Right hindlimb (tissue), 1 donor: ENCODE data around the gene NPTN.
"Not testable (repeated sequence)": the region's sequence is repeated elsewhere in the genome, so short reads cannot be mapped to it uniquely, and the experiment has no call there.

ENCODE experiments used
- DNase-seq: peaks from one replicate; pipeline ENCODE4 v3.0.0-alpha.2; 2018

NPTN gene

GRCh38 chr15:73600413-73601335 is 32.5 kb downstream of the NPTN start:
- no peak for DNase-seq

GRCh38 chr15:73599934-73600333 is 33.3 kb downstream of the NPTN start:
- no peak for DNase-seq

GRCh38 chr15:73598530-73599160 is 34.5 kb downstream of the NPTN start:
- DNase-seq: peak; percentile 29

- no peak for DNase-seq
Measured at GRCh38 chr15:73597036-73597638, 36.1 kb downstream of the NPTN start.

- no peak for DNase-seq
Measured at GRCh38 chr15:73596174-73596573, 37.0 kb downstream of the NPTN start.

GRCh38 chr15:73594109-73594508 is 39.1 kb downstream of the NPTN start:
- no peak for DNase-seq

GRCh38 chr15:73593304-73594074 is 39.7 kb downstream of the NPTN start:
- DNase-seq: peak; percentile 51

- DNase-seq: no peak
Measured at GRCh38 chr15:73590263-73590662, 42.9 kb downstream of the NPTN start.

- no peak for DNase-seq
Measured at GRCh38 chr15:73589766-73590165, 43.4 kb downstream of the NPTN start.

- no peak for DNase-seq
Measured at GRCh38 chr15:73585871-73586654, 47.1 kb downstream of the NPTN start.

GRCh38 chr15:73584699-73585420 is 48.3 kb downstream of the NPTN start:
- no peak for DNase-seq

GRCh38 chr15:73583544-73583943 is 49.6 kb downstream of the NPTN start:
- no peak for DNase-seq

- DNase-seq: no peak
Measured at GRCh38 chr15:73582851-73583379, 50.3 kb downstream of the NPTN start.

GRCh38 chr15:73578026-73578425 is 55.2 kb downstream of the NPTN start:
- no peak for DNase-seq

GRCh38 chr15:73577593-73577992 is 55.6 kb downstream of the NPTN start:
- DNase-seq: not testable (repeated sequence)

GRCh38 chr15:73575636-73576247 is 57.4 kb downstream of the NPTN start:
- DNase-seq: no peak

- peak; percentile 30 for DNase-seq
Measured at GRCh38 chr15:73573572-73573971, 59.6 kb downstream of the NPTN start.

- DNase-seq: no peak
Measured at GRCh38 chr15:73573037-73573436, 60.2 kb downstream of the NPTN start.

- DNase-seq: no peak
Measured at GRCh38 chr15:73572296-73572695, 60.9 kb downstream of the NPTN start.

- DNase-seq: no peak
Measured at GRCh38 chr15:73571346-73571745, 61.8 kb downstream of the NPTN start.
